ENCODE measurements around the gene AMZ1. TPM values are rescaled to one million over a fixed set of nuclear protein-coding genes. Genes with fewer than 3 reads are reported as not detected.

AMZ1 gene, protein sequence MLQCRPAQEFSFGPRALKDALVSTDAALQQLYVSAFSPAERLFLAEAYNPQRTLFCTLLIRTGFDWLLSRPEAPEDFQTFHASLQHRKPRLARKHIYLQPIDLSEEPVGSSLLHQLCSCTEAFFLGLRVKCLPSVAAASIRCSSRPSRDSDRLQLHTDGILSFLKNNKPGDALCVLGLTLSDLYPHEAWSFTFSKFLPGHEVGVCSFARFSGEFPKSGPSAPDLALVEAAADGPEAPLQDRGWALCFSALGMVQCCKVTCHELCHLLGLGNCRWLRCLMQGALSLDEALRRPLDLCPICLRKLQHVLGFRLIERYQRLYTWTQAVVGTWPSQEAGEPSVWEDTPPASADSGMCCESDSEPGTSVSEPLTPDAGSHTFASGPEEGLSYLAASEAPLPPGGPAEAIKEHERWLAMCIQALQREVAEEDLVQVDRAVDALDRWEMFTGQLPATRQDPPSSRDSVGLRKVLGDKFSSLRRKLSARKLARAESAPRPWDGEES
- total RNA-seq, result 9.1 to 11.1 TPM (median 9.6 TPM) in 3 replicates
- long read RNA-seq, partial matches to known transcripts, result 2 of 11 reads
- long read RNA-seq, other reads (novel, unspliced or antisense), result 8 of 11 reads

DNA sequence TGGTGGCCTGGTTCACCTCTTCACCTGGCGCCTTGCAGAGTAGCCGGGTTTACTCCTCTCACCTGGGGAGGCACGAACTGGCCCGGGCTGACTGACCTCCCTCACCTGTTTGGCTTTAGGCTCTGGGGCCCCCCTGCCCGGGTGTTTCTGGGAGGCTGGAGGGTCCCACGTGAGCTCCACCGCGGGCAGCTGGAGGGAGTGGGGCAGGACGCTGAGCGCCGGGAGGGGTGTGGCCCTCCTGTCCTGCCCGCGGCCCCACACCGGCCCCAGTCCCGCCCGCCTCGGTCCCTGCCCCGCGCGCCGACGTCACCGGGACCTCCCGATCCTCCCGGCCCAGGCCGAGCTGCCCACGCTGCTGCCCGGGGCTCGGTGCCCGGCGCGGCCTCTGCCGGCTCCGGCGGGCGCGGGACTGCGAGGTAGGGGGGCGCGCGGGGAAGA, at the start of gene AMZ1:
Gene AMZ1 (plus strand): TSS at position 322 of the 438 bp plus-strand sequence. CDS start 12,250 bp downstream, outside the sequence.
- Mint-ChIP-seq H3K27ac (ENCODE audit: unreplicated experiment) (peak within 1 kb of the TSS; percentile 87), H3K4me3 (ENCODE audit: unreplicated experiment) (peak within 1 kb of the TSS; percentile 66), H3K27me3 (ENCODE audit: low read depth) (no peaks in the 10 kb centered on the region), H3K4me1 (ENCODE audit: low read depth) (peaks cover 34% of the 10 kb centered on the region), H3K9me3 (ENCODE audit: low read depth) (no peaks in the 10 kb centered on the region), H3K36me3 (ENCODE audit: low read depth) (no peaks in the 10 kb centered on the region)
- TF ChIP-seq, protein P1, sequence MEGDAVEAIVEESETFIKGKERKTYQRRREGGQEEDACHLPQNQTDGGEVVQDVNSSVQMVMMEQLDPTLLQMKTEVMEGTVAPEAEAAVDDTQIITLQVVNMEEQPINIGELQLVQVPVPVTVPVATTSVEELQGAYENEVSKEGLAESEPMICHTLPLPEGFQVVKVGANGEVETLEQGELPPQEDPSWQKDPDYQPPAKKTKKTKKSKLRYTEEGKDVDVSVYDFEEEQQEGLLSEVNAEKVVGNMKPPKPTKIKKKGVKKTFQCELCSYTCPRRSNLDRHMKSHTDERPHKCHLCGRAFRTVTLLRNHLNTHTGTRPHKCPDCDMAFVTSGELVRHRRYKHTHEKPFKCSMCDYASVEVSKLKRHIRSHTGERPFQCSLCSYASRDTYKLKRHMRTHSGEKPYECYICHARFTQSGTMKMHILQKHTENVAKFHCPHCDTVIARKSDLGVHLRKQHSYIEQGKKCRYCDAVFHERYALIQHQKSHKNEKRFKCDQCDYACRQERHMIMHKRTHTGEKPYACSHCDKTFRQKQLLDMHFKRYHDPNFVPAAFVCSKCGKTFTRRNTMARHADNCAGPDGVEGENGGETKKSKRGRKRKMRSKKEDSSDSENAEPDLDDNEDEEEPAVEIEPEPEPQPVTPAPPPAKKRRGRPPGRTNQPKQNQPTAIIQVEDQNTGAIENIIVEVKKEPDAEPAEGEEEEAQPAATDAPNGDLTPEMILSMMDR (IDR thresholded peaks at IDR 0.05), result no peak
- no peak for DNase-seq (ENCODE audit: low spot score)

DNA sequence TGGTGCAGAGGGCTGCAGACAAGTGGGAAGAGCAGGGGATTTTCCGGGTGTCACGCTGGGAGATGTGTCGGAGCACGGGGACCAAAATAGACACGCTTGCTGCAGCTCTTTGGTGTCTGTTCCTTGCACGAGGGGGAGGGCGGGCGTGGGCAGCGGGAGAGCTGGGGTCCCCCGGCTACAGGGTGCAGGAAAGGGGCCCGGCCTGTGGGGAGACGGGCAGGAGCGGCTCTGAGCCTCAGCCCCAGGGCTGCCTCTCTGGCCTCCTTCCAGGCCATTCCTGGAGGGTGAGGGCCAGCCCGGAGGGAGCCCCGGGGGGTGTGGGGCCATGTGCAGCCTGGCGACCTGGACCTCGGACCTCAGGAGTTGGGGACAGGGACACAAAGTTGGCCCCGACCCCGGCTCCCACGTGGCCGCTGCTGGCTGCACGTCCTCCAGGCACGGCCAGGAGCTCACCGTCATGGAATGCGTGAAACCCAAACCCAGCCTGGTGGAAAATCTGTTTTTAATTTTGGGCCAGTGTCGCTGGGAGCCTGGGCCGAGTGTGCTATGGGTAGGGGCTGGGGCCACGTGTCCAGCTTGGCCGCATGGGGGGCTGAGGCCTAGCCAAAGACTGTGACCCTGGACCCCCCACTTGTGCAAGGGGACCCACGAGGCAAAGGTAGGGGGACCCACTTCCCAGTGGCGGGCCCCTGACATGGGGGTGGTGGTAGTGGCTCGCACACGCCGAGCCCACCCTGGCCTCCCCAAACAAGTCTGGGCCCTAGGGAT, 49.6 kb upstream of the AMZ1 start:
- no peaks in the 10 kb centered on the region for H3K27me3 Mint-ChIP-seq (ENCODE audit: low read depth)
- H3K36me3 Mint-ChIP-seq (ENCODE audit: low read depth), result no peaks in the 10 kb centered on the region
- no peaks in the 10 kb centered on the region for H3K9me3 Mint-ChIP-seq (ENCODE audit: low read depth)
- H3K4me1 Mint-ChIP-seq (ENCODE audit: low read depth), result peaks cover 81% of the 10 kb centered on the region
- peak overlapping the region; percentile 85 for H3K27ac Mint-ChIP-seq (ENCODE audit: unreplicated experiment)
- H3K4me3 Mint-ChIP-seq (ENCODE audit: unreplicated experiment), result peak overlapping the region; percentile 42
- TF ChIP-seq, protein P1 (IDR thresholded peaks at IDR 0.05), result no peak
- DNase-seq (ENCODE audit: low spot score), result no peak

DNA sequence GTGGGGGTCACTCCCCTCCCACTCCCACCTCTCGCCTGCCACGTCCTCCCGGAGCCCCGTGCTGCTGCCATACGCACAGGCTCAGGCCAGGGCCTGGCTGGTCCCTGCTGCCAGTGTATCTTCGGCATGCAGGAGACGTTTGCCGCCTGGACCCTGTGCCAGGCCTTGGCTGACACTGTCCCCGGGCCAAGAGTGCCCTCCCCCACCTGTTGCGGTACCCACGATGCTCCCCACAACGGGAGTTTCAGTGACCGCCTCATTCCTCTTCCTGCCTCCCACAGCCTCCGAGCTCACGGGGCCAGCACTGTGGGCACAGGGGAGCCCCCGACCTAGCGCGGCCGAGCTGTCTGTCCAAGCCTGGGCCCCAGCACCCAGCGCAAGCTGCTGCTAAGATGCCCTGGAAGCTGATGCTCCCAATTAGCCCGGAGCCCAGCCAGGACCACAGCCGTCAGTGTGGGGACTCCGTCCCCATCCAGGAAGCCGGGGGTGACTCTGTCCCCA, 48.8 kb upstream of the AMZ1 start:
- TF ChIP-seq, protein P1 (IDR thresholded peaks at IDR 0.05), result no peak
- Mint-ChIP-seq H3K27ac (ENCODE audit: unreplicated experiment) (peak overlapping the region; percentile 33), H3K9me3 (ENCODE audit: low read depth) (no peaks in the 10 kb centered on the region), H3K27me3 (ENCODE audit: low read depth) (no peaks in the 10 kb centered on the region), H3K4me3 (ENCODE audit: unreplicated experiment) (no peak overlapping the region), H3K36me3 (ENCODE audit: low read depth) (no peaks in the 10 kb centered on the region), H3K4me1 (ENCODE audit: low read depth) (peaks cover 85% of the 10 kb centered on the region)
- no peak for DNase-seq (ENCODE audit: low spot score)

DNA sequence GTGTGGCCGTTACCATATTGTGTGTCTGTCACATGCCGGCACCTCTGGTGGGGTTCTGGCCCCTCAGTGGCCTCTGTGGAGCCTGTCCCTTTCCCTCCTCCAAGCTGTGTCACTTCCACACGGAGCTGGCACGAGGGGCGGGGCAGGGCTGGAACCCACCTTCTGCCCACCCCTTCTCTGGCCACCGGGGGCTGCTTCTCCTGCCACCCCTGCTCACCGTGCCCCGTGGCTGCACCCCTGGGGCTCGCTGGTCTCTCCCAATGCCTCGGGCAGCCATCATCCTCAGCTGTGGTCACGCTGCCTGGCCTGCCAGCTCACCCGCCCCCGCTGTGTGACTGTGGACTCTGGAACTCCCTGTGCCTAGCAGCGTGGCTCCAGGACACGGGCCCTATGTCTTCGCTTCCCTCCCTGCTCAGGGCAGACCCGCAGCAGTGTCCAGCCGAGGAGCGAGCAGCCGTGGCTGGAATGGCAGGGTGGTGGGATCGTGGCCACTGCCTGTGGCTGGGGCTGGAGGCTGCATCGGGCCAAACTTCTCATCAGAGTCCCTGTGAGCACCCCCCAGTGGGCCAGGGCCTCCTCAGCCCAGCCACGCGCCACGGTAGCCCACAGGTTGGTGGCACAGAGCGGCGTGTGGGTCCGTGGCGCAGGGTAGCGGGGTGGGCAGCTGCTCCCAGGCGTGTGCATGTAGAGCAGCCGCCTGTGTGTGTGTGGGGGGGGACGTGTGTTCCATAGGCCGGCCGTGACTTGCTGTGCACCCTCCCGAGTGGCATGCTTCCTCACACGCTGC, 48.1 kb upstream of the AMZ1 start:
- Mint-ChIP-seq H3K4me1 (ENCODE audit: low read depth) (peaks cover 86% of the 10 kb centered on the region), H3K9me3 (ENCODE audit: low read depth) (no peaks in the 10 kb centered on the region), H3K27me3 (ENCODE audit: low read depth) (no peaks in the 10 kb centered on the region), H3K4me3 (ENCODE audit: unreplicated experiment) (no peak overlapping the region), H3K36me3 (ENCODE audit: low read depth) (no peaks in the 10 kb centered on the region), H3K27ac (ENCODE audit: unreplicated experiment) (peak overlapping the region; percentile 36)
- no peak for DNase-seq (ENCODE audit: low spot score)
- TF ChIP-seq, protein P1 (IDR thresholded peaks at IDR 0.05), result no peak
